IMR-90 (cell line): ENCODE measurements around the gene PCBP1.

ENCODE experiments used
- BHLHE40 ChIP-seq: fragments of 150-350 bp; IDR thresholded peaks from 2 replicates; pipeline ENCODE4 v1.6.1; 2016; ENCODE audit warnings: mild to moderate bottlenecking, low read depth, low read length
- CHD1 ChIP-seq: IDR thresholded peaks from 2 replicates; pipeline ENCODE4 v1.6.1; 2012; ENCODE audit warnings: low read depth, low read length, improper control_type of control experiment
- MAFK ChIP-seq: IDR thresholded peaks from 2 replicates; pipeline ENCODE4 v1.6.1; 2012; ENCODE audit warnings: low read depth, low read length, improper control_type of control experiment
- MAZ ChIP-seq: IDR thresholded peaks from 2 replicates; pipeline ENCODE4 v1.6.1; 2012; ENCODE audit warnings: low read depth, mild to moderate bottlenecking, low read length, improper control_type of control experiment, moderate library complexity, borderline replicate concordance
- MXI1 ChIP-seq: IDR thresholded peaks from 2 replicates; pipeline ENCODE4 v1.6.1; 2012; ENCODE audit warnings: low read depth, mild to moderate bottlenecking, low read length, moderate library complexity, borderline replicate concordance
- NFE2L2 ChIP-seq: fragments of 150-350 bp; IDR thresholded peaks from 2 replicates; pipeline ENCODE4 v1.6.1; 2016; ENCODE audit warnings: low read depth, mild to moderate bottlenecking, low read length
- POLR2A ChIP-seq: IDR thresholded peaks from 2 replicates; pipeline ENCODE4 v1.6.1; 2012; ENCODE audit warnings: mild to moderate bottlenecking, low read depth, low read length
- RAD21 ChIP-seq: IDR thresholded peaks from 2 replicates; pipeline ENCODE4 v1.6.1; 2012; ENCODE audit warnings: low read length, improper control_type of control experiment
- RCOR1 ChIP-seq: IDR thresholded peaks from 2 replicates; pipeline ENCODE4 v1.6.1; 2012; ENCODE audit warnings: mild to moderate bottlenecking, low read length, improper control_type of control experiment; ENCODE audit not compliant: insufficient replicate concordance
- RFX5 ChIP-seq: IDR thresholded peaks from 2 replicates; pipeline ENCODE4 v1.8.0; 2012; ENCODE audit warnings: low read depth, mild to moderate bottlenecking, low read length, moderate library complexity
- SMC3 ChIP-seq: fragments of 150-350 bp; IDR thresholded peaks from 2 replicates; pipeline ENCODE4 v1.6.1; 2016; ENCODE audit warnings: low read depth, mild to moderate bottlenecking, antibody characterized with exemption, low read length, moderate library complexity
- TF ChIP-seq, protein P1 (sequence below): conservative IDR thresholded peaks from 2 replicates; pipeline ENCODE4 v1.5.1; 2012; ENCODE audit warnings: mild to moderate bottlenecking, low read depth, low read length, improper control_type of control experiment
- TF ChIP-seq, protein P2 (sequence below): fragments of 150-350 bp; IDR thresholded peaks from 2 replicates; pipeline ENCODE4 v1.6.1; 2017; ENCODE audit warnings: mild to moderate bottlenecking, antibody characterized with exemption, low read length, low read depth

DNA sequence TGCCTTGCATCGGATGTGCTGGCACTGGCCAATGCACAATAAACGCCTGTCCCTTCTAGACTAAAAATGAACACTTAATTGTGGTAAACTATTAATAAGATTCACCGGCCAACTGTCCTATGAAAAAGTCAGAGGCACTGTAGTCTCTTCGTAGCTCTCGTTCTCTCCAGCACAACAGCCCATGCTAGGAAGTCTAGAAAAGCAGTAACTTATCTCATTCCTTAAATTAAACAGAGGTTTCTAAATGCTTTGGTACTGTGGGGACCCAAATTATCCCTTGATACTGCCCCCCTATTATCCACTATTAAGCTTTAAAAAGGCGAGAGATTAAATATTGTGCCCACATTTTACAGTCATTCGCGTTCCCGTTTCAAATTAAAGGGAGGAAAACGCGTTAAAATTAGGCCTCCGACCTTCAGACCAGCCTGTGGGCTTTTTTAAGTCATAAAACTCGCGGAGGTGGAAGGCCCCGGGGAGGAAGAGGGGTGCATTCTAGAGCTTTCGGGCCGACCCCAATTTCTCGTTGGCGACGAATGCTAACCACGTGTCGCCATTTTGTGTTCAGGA, 1.5 kb upstream of the PCBP1 start:
- TF ChIP-seq, protein P1, sequence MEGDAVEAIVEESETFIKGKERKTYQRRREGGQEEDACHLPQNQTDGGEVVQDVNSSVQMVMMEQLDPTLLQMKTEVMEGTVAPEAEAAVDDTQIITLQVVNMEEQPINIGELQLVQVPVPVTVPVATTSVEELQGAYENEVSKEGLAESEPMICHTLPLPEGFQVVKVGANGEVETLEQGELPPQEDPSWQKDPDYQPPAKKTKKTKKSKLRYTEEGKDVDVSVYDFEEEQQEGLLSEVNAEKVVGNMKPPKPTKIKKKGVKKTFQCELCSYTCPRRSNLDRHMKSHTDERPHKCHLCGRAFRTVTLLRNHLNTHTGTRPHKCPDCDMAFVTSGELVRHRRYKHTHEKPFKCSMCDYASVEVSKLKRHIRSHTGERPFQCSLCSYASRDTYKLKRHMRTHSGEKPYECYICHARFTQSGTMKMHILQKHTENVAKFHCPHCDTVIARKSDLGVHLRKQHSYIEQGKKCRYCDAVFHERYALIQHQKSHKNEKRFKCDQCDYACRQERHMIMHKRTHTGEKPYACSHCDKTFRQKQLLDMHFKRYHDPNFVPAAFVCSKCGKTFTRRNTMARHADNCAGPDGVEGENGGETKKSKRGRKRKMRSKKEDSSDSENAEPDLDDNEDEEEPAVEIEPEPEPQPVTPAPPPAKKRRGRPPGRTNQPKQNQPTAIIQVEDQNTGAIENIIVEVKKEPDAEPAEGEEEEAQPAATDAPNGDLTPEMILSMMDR = no peak
- no peak for TF ChIP-seq SMC3
- TF ChIP-seq, protein P2, sequence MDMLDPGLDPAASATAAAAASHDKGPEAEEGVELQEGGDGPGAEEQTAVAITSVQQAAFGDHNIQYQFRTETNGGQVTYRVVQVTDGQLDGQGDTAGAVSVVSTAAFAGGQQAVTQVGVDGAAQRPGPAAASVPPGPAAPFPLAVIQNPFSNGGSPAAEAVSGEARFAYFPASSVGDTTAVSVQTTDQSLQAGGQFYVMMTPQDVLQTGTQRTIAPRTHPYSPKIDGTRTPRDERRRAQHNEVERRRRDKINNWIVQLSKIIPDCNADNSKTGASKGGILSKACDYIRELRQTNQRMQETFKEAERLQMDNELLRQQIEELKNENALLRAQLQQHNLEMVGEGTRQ = peak; percentile 26; the same call in 1 of the 2 replicates
- no peak for TF ChIP-seq MAFK
- TF ChIP-seq POLR2A = no peak
- no peak for TF ChIP-seq CHD1
- TF ChIP-seq RCOR1 = no peak
- TF ChIP-seq RFX5 = no peak
- no peak for TF ChIP-seq MAZ
- TF ChIP-seq BHLHE40 = no peak
- no peak for TF ChIP-seq RAD21
- no peak for TF ChIP-seq NFE2L2
- no peak; the same call in 1 of the 2 replicates for TF ChIP-seq MXI1
